Hepatocyte (in vitro differentiated cells): ENCODE results near the gene ZNF519.

Source experiments
- CTCF ChIP-seq: fragments of 200-600 bp; sonication (generic); IDR thresholded peaks from 2 replicates; pipeline ENCODE4 v1.5.1; 2016; ENCODE audit warnings: antibody characterized with exemption, mild to moderate bottlenecking; ENCODE audit not compliant: poor library complexity
- EZH2 ChIP-seq: fragments of 200-600 bp; sonication (generic); IDR thresholded peaks from 2 replicates; pipeline ENCODE4 v1.6.1; 2016; ENCODE audit warnings: antibody characterized with exemption, mild to moderate bottlenecking, borderline replicate concordance
- EZH2phosphoT487 ChIP-seq: fragments of 200-600 bp; sonication (generic); IDR thresholded peaks from one replicate; pipeline ENCODE4 v1.6.1; 2018; ENCODE audit warnings: antibody characterized with exemption, mild to moderate bottlenecking, low read depth, moderate library complexity; ENCODE audit not compliant: unreplicated experiment, severe bottlenecking

GRCh38 chr18:14075196-14075595, 57.0 kb downstream of the ZNF519 start:
- no peak for TF ChIP-seq EZH2
- no peak for TF ChIP-seq CTCF
- no peak for TF ChIP-seq EZH2phosphoT487
